Panc1 (cell line): Measurements from ENCODE around the gene CDADC1.

Source experiments
- CTCF ChIP-seq: fragments of 450-650 bp; IDR thresholded peaks from 2 replicates; pipeline ENCODE4 v1.5.1; 2017; ENCODE audit warnings: mild to moderate bottlenecking
- POLR2AphosphoS5 ChIP-seq: IDR thresholded peaks from 2 replicates; pipeline ENCODE4 v1.6.1; 2012; ENCODE audit warnings: mild to moderate bottlenecking, low read depth, low read length, moderate library complexity
- REST ChIP-seq, 2 experiments: IDR thresholded peaks; 2 replicates each; pipeline ENCODE4 v1.6.1; 2011 to 2012; ENCODE audit warnings: low read depth in 2 of 2, control low read depth in 1 of 2, low read length in 1 of 2, mild to moderate bottlenecking in 1 of 2, moderate library complexity in 1 of 2; ENCODE audit not compliant: insufficient read depth in 1 of 2
- TCF7L2 ChIP-seq: IDR thresholded peaks from 2 replicates; pipeline ENCODE4 v1.6.1; 2011; ENCODE audit warnings: mild to moderate bottlenecking, low read depth, low read length, inconsistent platforms

GRCh38 chr13:49296659-49297058, 48.9 kb downstream of the CDADC1 start:
- no peak for TF ChIP-seq CTCF
- TF ChIP-seq POLR2AphosphoS5: no peak
- TF ChIP-seq REST (IDR thresholded peaks at IDR 0.05; ENCODE audit: insufficient read depth in 1 of 2, low read depth in 2 of 2, low read length in 1 of 2): no peak
- no peak for TF ChIP-seq TCF7L2
